Measurements from ENCODE around the gene RHNO1. TPM values are rescaled to one million over a fixed set of nuclear protein-coding genes. Genes with fewer than 3 reads are reported as not detected.

Gene RHNO1
- total RNA-seq, 1 experiment from 2014 or later = 99.8 TPM

- H3K9me3 Mint-ChIP-seq (ENCODE audit: unreplicated experiment) = no peaks in the 10 kb centered on the region
- no TSS peak for BruUV-seq (replicated peaks)
- peaks cover 14% of the 10 kb centered on the region for H3K4me1 Mint-ChIP-seq (ENCODE audit: low read depth, unreplicated experiment)
- ChIA-PET POLR2A (no interaction called here), CTCF (interaction anchor here (0.7 to 1.1 kb wide), 4 partner anchors 10 to 186 kb away, joined by 3 to 4 read pairs (median 3); no protein-coding TSS in a partner anchor)
- no peak overlapping the region for H3K4me3 Mint-ChIP-seq (ENCODE audit: unreplicated experiment)
- peaks cover 71% of the 10 kb centered on the region for H3K36me3 Mint-ChIP-seq (ENCODE audit: insufficient read depth, unreplicated experiment)
- no peak for DNase-seq
- TF ChIP-seq CTCF (IDR thresholded peaks at IDR 0.05; ENCODE audit: insufficient read depth in 1 of 2, low read depth in 1 of 2, low read length in 1 of 2, severe bottlenecking in 1 of 2, unreplicated experiment in 1 of 2) = no peak
- Histone ChIP-seq H3K4me3 (ENCODE audit: low read depth, low read length) (no peak overlapping the region), H3K9me3 (no peaks in the 10 kb centered on the region), H3K27me3 (replicated peaks; ENCODE audit: control insufficient read depth, insufficient read depth, low read length) (no peaks in the 10 kb centered on the region), H3K36me3 (ENCODE audit: control insufficient read depth, insufficient read depth, low read length) (peaks cover 1% of the 10 kb centered on the region), H3K4me1 (peaks cover 6% of the 10 kb centered on the region)
- no peaks in the 10 kb centered on the region for H3K27me3 Mint-ChIP-seq (ENCODE audit: insufficient read depth, unreplicated experiment)
- intact Hi-C loops (cut with micrococcal nuclease; ENCODE audit: unreplicated experiment) = no loop called here
- no peak overlapping the region for H3K27ac Mint-ChIP-seq (ENCODE audit: unreplicated experiment)
Measured at GRCh38 chr12:2886768-2887450, 9.9 kb downstream of the RHNO1 start.

DNA sequence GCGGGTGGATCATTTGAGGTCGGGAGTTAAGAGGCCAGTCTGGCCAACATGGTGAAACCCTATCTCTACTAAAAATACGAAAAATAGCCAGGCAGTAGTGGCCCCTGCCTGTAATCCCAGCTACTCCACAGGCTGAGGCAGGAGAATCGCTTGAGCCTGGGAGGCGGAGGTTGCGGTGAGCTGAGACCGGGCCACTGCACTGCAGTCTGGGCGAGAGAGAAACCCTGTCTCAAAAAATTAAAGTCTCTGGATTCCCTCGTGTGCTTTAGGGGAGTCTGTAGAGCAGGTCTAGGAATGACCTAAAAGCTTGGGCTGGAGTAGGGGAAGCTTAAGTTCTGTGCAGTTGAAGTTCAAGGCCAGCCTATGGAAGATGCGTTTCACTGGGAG is 13.0 kb downstream of the RHNO1 start:
- Mint-ChIP-seq H3K4me3 (ENCODE audit: unreplicated experiment) (peak overlapping the region; percentile 82), H3K9me3 (ENCODE audit: unreplicated experiment) (no peaks in the 10 kb centered on the region), H3K36me3 (ENCODE audit: insufficient read depth, unreplicated experiment) (peaks cover 61% of the 10 kb centered on the region), H3K27me3 (ENCODE audit: insufficient read depth, unreplicated experiment) (no peaks in the 10 kb centered on the region), H3K27ac (ENCODE audit: unreplicated experiment) (peak overlapping the region; percentile 91), H3K4me1 (ENCODE audit: low read depth, unreplicated experiment) (peaks cover 15% of the 10 kb centered on the region)
- peaks cover 13% of the 10 kb centered on the region for H3K4me1 ChIP-seq
- BruUV-seq (replicated peaks) = TSS peak; percentile 90
- peak in 1 of 2 experiments; percentile 24 for DNase-seq
- intact Hi-C loops (cut with micrococcal nuclease; ENCODE audit: unreplicated experiment) = loop anchor here (1.0 to 2.0 kb wide), 4 partner anchors 13 to 77 kb away; partner anchors contain the start of genes FOXM1, ITFG2, RHNO1 and TEAD4
- H3K9me3 ChIP-seq = no peaks in the 10 kb centered on the region
- H3K4me3 ChIP-seq (ENCODE audit: low read depth, low read length) = peak overlapping the region; percentile 91
- no peaks in the 10 kb centered on the region for H3K27me3 ChIP-seq (replicated peaks; ENCODE audit: control insufficient read depth, insufficient read depth, low read length)
- no peak for TF ChIP-seq CTCF (IDR thresholded peaks at IDR 0.05; ENCODE audit: insufficient read depth in 1 of 2, low read depth in 1 of 2, low read length in 1 of 2, severe bottlenecking in 1 of 2, unreplicated experiment in 1 of 2)
- CTCF ChIA-PET = interaction anchor here (0.5 to 2.1 kb wide), 4 partner anchors 54 to 151 kb away, joined by 4 to 10 read pairs (median 5); no protein-coding TSS in a partner anchor
- H3K36me3 ChIP-seq (ENCODE audit: control insufficient read depth, insufficient read depth, low read length) = peaks cover 1% of the 10 kb centered on the region
- POLR2A ChIA-PET = interaction anchor here (0.6 to 1.8 kb wide), 7 partner anchors 9 to 144 kb away, joined by 3 to 22 read pairs (median 7); partner anchors contain the start of genes FOXM1 and RHNO1

GRCh38 chr12:2890388-2891239 is 13.6 kb downstream of the RHNO1 start, which contains the start of gene TULP3:
Gene TULP3, plus strand, starts transcription at chr12:2890891. Its CDS starts 57 bp downstream, at chr12:2890948.
- Mint-ChIP-seq H3K9me3 (ENCODE audit: unreplicated experiment) (no peaks in the 10 kb centered on the region), H3K4me3 (ENCODE audit: unreplicated experiment) (peak within 1 kb of the TSS; percentile 82), H3K27ac (ENCODE audit: unreplicated experiment) (peak within 1 kb of the TSS; percentile 91), H3K36me3 (ENCODE audit: insufficient read depth, unreplicated experiment) (peaks cover 55% of the 10 kb centered on the region), H3K27me3 (ENCODE audit: insufficient read depth, unreplicated experiment) (no peaks in the 10 kb centered on the region), H3K4me1 (ENCODE audit: low read depth, unreplicated experiment) (peaks cover 15% of the 10 kb centered on the region)
- peak in 1 of 2 experiments; percentile 18 for TF ChIP-seq CTCF (IDR thresholded peaks at IDR 0.05; ENCODE audit: insufficient read depth in 1 of 2, low read depth in 1 of 2, low read length in 1 of 2, severe bottlenecking in 1 of 2, unreplicated experiment in 1 of 2)
- peak; percentile 100 for DNase-seq
- Histone ChIP-seq H3K4me3 (ENCODE audit: low read depth, low read length) (peak within 1 kb of the TSS; percentile 91), H3K36me3 (ENCODE audit: control insufficient read depth, insufficient read depth, low read length) (peaks cover 1% of the 10 kb centered on the region), H3K27me3 (replicated peaks; ENCODE audit: control insufficient read depth, insufficient read depth, low read length) (no peaks in the 10 kb centered on the region), H3K9me3 (no peaks in the 10 kb centered on the region), H3K4me1 (peaks cover 18% of the 10 kb centered on the region)
- POLR2A ChIA-PET = interaction anchor here (0.6 to 1.8 kb wide), 11 partner anchors 7 to 1242 kb away, joined by 3 to 22 read pairs (median 5); partner anchors contain the start of genes FOXM1, RHNO1 and TEAD4
- BruUV-seq (replicated peaks) = no TSS peak
- intact Hi-C loops (cut with micrococcal nuclease; ENCODE audit: unreplicated experiment) = loop anchor here (1.0 to 2.0 kb wide), 4 partner anchors 13 to 78 kb away; partner anchors contain the start of genes FOXM1, ITFG2, RHNO1 and TEAD4
- CTCF ChIA-PET = interaction anchor here (0.7 to 2.1 kb wide), 6 partner anchors 16 to 151 kb away, joined by 3 to 10 read pairs (median 5); no protein-coding TSS in a partner anchor

Measured in Caco-2 (cell line).